Measurements from ENCODE around the gene SBK1.

The SBK1 gene

GRCh38 chr16:28283173-28283572, 9.2 kb upstream of the SBK1 start:
- DNase-seq: no peak

GRCh38 chr16:28283798-28284577, 8.3 kb upstream of the SBK1 start:
- no peak for DNase-seq

- no peak for DNase-seq
Observed at GRCh38 chr16:28285649-28286048, 6.7 kb upstream of the SBK1 start.

GRCh38 chr16:28288114-28288513, 4.2 kb upstream of the SBK1 start:
- DNase-seq: no peak

- no peak for DNase-seq
Observed at GRCh38 chr16:28289048-28289447, 3.3 kb upstream of the SBK1 start.

- DNase-seq: no peak
Observed at GRCh38 chr16:28289939-28290858, 2.1 kb upstream of the SBK1 start.

GRCh38 chr16:28290859-28291254, 1.5 kb upstream of the SBK1 start:
- no peak for DNase-seq

- DNase-seq: peak; percentile 32
Observed at GRCh38 chr16:28292731-28293600, 641 bp downstream of the SBK1 start.

GRCh38 chr16:28293601-28293960, 1.3 kb downstream of the SBK1 start:
- no peak for DNase-seq

- DNase-seq: no peak
Observed at GRCh38 chr16:28294201-28294600, 1.9 kb downstream of the SBK1 start.

- no peak for DNase-seq
Observed at GRCh38 chr16:28295276-28295675, 3.0 kb downstream of the SBK1 start.

- DNase-seq: no peak
Observed at GRCh38 chr16:28297308-28297707, 5.0 kb downstream of the SBK1 start.

- DNase-seq: no peak
Observed at GRCh38 chr16:28297784-28298510, 5.6 kb downstream of the SBK1 start.

GRCh38 chr16:28298511-28298878, 6.2 kb downstream of the SBK1 start:
- no peak for DNase-seq

GRCh38 chr16:28300327-28300726, 8.0 kb downstream of the SBK1 start:
- no peak for DNase-seq

- DNase-seq: no peak
Observed at GRCh38 chr16:28301154-28301553, 8.8 kb downstream of the SBK1 start.

- DNase-seq: no peak
Observed at GRCh38 chr16:28301620-28302019, 9.3 kb downstream of the SBK1 start.

GRCh38 chr16:28303132-28303531, 10.8 kb downstream of the SBK1 start:
- no peak for DNase-seq

- DNase-seq: no peak
Observed at GRCh38 chr16:28304214-28304613, 11.9 kb downstream of the SBK1 start.

GRCh38 chr16:28307936-28308335, 15.6 kb downstream of the SBK1 start:
- DNase-seq: no peak

GRCh38 chr16:28308794-28309584, 16.7 kb downstream of the SBK1 start:
- no peak for DNase-seq
